SK-N-SH treated with all-trans-retinoic acid at 6 μM for 48 hours (cell line): ENCODE measurements around the gene ATP11A.
"Not testable (repeated sequence)": the region's sequence is repeated elsewhere in the genome, so short reads cannot be mapped to it uniquely, and the experiment has no call there.

Experiments used
- ATAC-seq: fragments of 200-7000 bp; cut with Tn5 transposase; 3 replicates; pipeline ENCODE4 v1.9.1; 2020; ENCODE audit warnings: mild to moderate bottlenecking, moderate library complexity
- ARNTL ChIP-seq: fragments of 450-650 bp; formaldehyde crosslinking; IDR thresholded peaks from 2 replicates; pipeline ENCODE4 v1.5.0; 2020; ENCODE audit warnings: low read depth, mild to moderate bottlenecking, moderate library complexity, borderline replicate concordance
- BACH2 ChIP-seq: fragments of 250-450 bp; sonication (Bioruptor Pico); IDR thresholded peaks from 2 replicates; pipeline ENCODE4 v1.9.0; 2021; ENCODE audit warnings: mild to moderate bottlenecking, borderline replicate concordance
- CREB5 ChIP-seq: fragments of 250-450 bp; sonication (Bioruptor Pico); IDR thresholded peaks from 2 replicates; pipeline ENCODE4 v1.5.1; 2020; ENCODE audit warnings: low read depth, mild to moderate bottlenecking, moderate library complexity
- CSDC2 ChIP-seq: fragments of 250-450 bp; sonication (Bioruptor Pico); IDR thresholded peaks from 2 replicates; pipeline ENCODE4 v1.5.0; 2020; ENCODE audit warnings: mild to moderate bottlenecking, moderate library complexity
- CSRNP3 ChIP-seq: fragments of 250-450 bp; sonication (Bioruptor Pico); IDR thresholded peaks from 2 replicates; pipeline ENCODE4 v1.5.1; 2021; ENCODE audit warnings: mild to moderate bottlenecking, moderate library complexity
- ESRRG ChIP-seq: fragments of 250-450 bp; sonication (Bioruptor Pico); IDR thresholded peaks from 2 replicates; pipeline ENCODE4 v1.6.1; 2021; ENCODE audit warnings: mild to moderate bottlenecking
- GLIS3 ChIP-seq: fragments of 250-450 bp; sonication (Bioruptor Pico); IDR thresholded peaks from 2 replicates; pipeline ENCODE4 v1.5.0; 2020; ENCODE audit warnings: mild to moderate bottlenecking, moderate library complexity
- ISL1 ChIP-seq: fragments of 250-450 bp; sonication (Bioruptor Pico); IDR thresholded peaks from 2 replicates; pipeline ENCODE4 v2.1.2; 2022; ENCODE audit warnings: mild to moderate bottlenecking, moderate library complexity
- OSR1 ChIP-seq: fragments of 250-450 bp; sonication (Bioruptor Pico); IDR thresholded peaks from 2 replicates; pipeline ENCODE4 v1.8.0; 2022; ENCODE audit warnings: moderate library complexity, mild to moderate bottlenecking, inconsistent platforms
- PATZ1 ChIP-seq: fragments of 250-450 bp; sonication (Bioruptor Pico); IDR thresholded peaks from 2 replicates; pipeline ENCODE4 v1.8.0; 2020; ENCODE audit warnings: mild to moderate bottlenecking, moderate library complexity, borderline replicate concordance
- POU6F1 ChIP-seq: fragments of 250-450 bp; sonication (Bioruptor Pico); IDR thresholded peaks from 2 replicates; pipeline ENCODE4 v1.8.0; 2021; ENCODE audit warnings: low read depth, mild to moderate bottlenecking, moderate library complexity, borderline replicate concordance
- RARB ChIP-seq: fragments of 250-450 bp; sonication (Bioruptor Pico); IDR thresholded peaks from 2 replicates; pipeline ENCODE4 v1.8.0; 2021; ENCODE audit warnings: mild to moderate bottlenecking, moderate library complexity
- SNAI2 ChIP-seq: fragments of 250-450 bp; sonication (Bioruptor Pico); IDR thresholded peaks from 2 replicates; pipeline ENCODE4 v1.5.0; 2020; ENCODE audit warnings: mild to moderate bottlenecking, moderate library complexity
- TCF4 ChIP-seq: fragments of 250-450 bp; sonication (Bioruptor Pico); IDR thresholded peaks from 2 replicates; pipeline ENCODE4 v1.8.0; 2021; ENCODE audit warnings: mild to moderate bottlenecking, moderate library complexity, borderline replicate concordance
- TOX ChIP-seq: fragments of 250-450 bp; sonication (Bioruptor Pico); IDR thresholded peaks from 2 replicates; pipeline ENCODE4 v1.8.0; 2021; ENCODE audit warnings: mild to moderate bottlenecking, moderate library complexity, borderline replicate concordance
- TSHZ2 ChIP-seq: fragments of 250-450 bp; sonication (Bioruptor Pico); IDR thresholded peaks from 2 replicates; pipeline ENCODE4 v1.5.0; 2020; ENCODE audit warnings: mild to moderate bottlenecking, moderate library complexity
- ZC3H10 ChIP-seq: fragments of 250-450 bp; sonication (Bioruptor Pico); IDR thresholded peaks from 2 replicates; pipeline ENCODE4 v1.5.1; 2021; ENCODE audit warnings: mild to moderate bottlenecking, moderate library complexity
- ZFP3 ChIP-seq: fragments of 250-450 bp; sonication (Bioruptor Pico); IDR thresholded peaks from 2 replicates; pipeline ENCODE4 v1.5.0; 2020; ENCODE audit warnings: mild to moderate bottlenecking, moderate library complexity
- ZFP30 ChIP-seq: fragments of 450-650 bp; formaldehyde crosslinking; IDR thresholded peaks from 2 replicates; pipeline ENCODE4 v1.5.0; 2022; ENCODE audit warnings: mild to moderate bottlenecking, moderate library complexity
- ZNF565 ChIP-seq: fragments of 450-650 bp; formaldehyde crosslinking; conservative IDR thresholded peaks from 2 replicates; pipeline ENCODE4 v1.5.0; 2020; ENCODE audit warnings: low read depth, mild to moderate bottlenecking, moderate library complexity
- ZNF70 ChIP-seq: fragments of 450-650 bp; formaldehyde crosslinking; IDR thresholded peaks from 2 replicates; pipeline ENCODE4 v1.5.0; 2020; ENCODE audit warnings: mild to moderate bottlenecking, moderate library complexity
- ZNF8 ChIP-seq: fragments of 450-650 bp; formaldehyde crosslinking; IDR thresholded peaks from 2 replicates; pipeline ENCODE4 v1.5.0; 2020; ENCODE audit warnings: mild to moderate bottlenecking, moderate library complexity

Gene ATP11A

GRCh38 chr13:112705286-112705685, 15.4 kb downstream of the ATP11A start (continued):
- TF ChIP-seq GLIS3 (CRISPR knock-in tag) (no peak), CREB5 (CRISPR knock-in tag) (no peak), RARB (no peak), ZNF70 (no peak)

- TF ChIP-seq CREB5 (CRISPR knock-in tag) = no peak
- TF ChIP-seq ZC3H10 (CRISPR knock-in tag) = no peak
- no peak for TF ChIP-seq ZNF565
- no peak for TF ChIP-seq ESRRG
- no peak for TF ChIP-seq POU6F1 (CRISPR knock-in tag)
- TF ChIP-seq GLIS3 (CRISPR knock-in tag) = no peak
- TF ChIP-seq CSRNP3 (CRISPR knock-in tag) = no peak
- no peak for TF ChIP-seq ISL1
- TF ChIP-seq TSHZ2 (CRISPR knock-in tag) = no peak
- no peak for TF ChIP-seq PATZ1 (CRISPR knock-in tag)
- TF ChIP-seq SNAI2 (CRISPR knock-in tag) = no peak
- no peak for TF ChIP-seq OSR1 (CRISPR knock-in tag)
- no peak for TF ChIP-seq ZNF70
- TF ChIP-seq BACH2 = no peak
- no peak for TF ChIP-seq TCF4 (CRISPR knock-in tag)
- TF ChIP-seq ARNTL = no peak
- TF ChIP-seq TOX (CRISPR knock-in tag) = no peak
- no peak for TF ChIP-seq ZFP3 (CRISPR knock-in tag)
- no peak for TF ChIP-seq ZNF8 (CRISPR knock-in tag)
- TF ChIP-seq ZFP30 (CRISPR knock-in tag) = no peak
- no peak for ATAC-seq
Observed at GRCh38 chr13:112706171-112706570, 16.3 kb downstream of the ATP11A start.

GRCh38 chr13:112708560-112709240, 18.9 kb downstream of the ATP11A start:
- TF ChIP-seq CSDC2 (no peak), TOX (CRISPR knock-in tag) (no peak)
- no peak for ATAC-seq

- not testable (repeated sequence) for ATAC-seq
Observed at GRCh38 chr13:112709316-112709715, 19.5 kb downstream of the ATP11A start.
